ENCODE measurements around the gene IMPG1.

GRCh38 chr6:75876152-75876551 lies 196.3 kb downstream of the IMPG1 start:
- TF ChIP-seq EZH2phosphoT487 (IDR thresholded peaks at IDR 0.05): no peak
- no peak for TF ChIP-seq CTCF (IDR thresholded peaks at IDR 0.05)
